Panc1 (cell line): ENCODE results near the gene GCK. TPM values are rescaled to one million over a fixed set of nuclear protein-coding genes. Genes with fewer than 3 reads are reported as not detected.

Experiments
- ATAC-seq: fragments of 200-7000 bp; cut with Tn5 transposase; 2 replicates; pipeline ENCODE4 v1.9.1; 2020; ENCODE audit warnings: mild to moderate bottlenecking, moderate library complexity
- BruUV-seq: library from RNA; stranded (reverse); fragments of 400-500 nt; replicated peaks from 2 replicates; lab custom pipeline; 2021; lab: Mats Ljungman, UMichigan
- CTCF ChIA-PET: fragments of 300-600 bp; sonication (Branson Sonifier 250); formaldehyde crosslinking; loops from one replicate; lab custom pipeline; 2022; ENCODE audit warnings: antibody characterized with exemption; lab: Charles Lee
- POLR2A ChIA-PET: fragments of 300-600 bp; sonication (Branson Sonifier 250); formaldehyde crosslinking; loops from one replicate; lab custom pipeline; 2022; ENCODE audit warnings: antibody characterized with exemption; lab: Charles Lee
- DNase-seq: peaks from one replicate; pipeline ENCODE4 v3.0.0-alpha.2; 2010; ENCODE audit warnings: low read depth, low spot score
- H3K27ac ChIP-seq: 2 replicates; pipeline ENCODE4 v1.5.1; 2011; ENCODE audit warnings: mild to moderate bottlenecking, low read length, inconsistent platforms
- H3K27me3 ChIP-seq: fragments of 200-500 bp; sonication (Bioruptor generic); 2 replicates; pipeline ENCODE4 v1.6.0; 2014; ENCODE audit warnings: low read length, inconsistent platforms; ENCODE audit not compliant: control insufficient read depth, insufficient read depth
- H3K36me3 ChIP-seq: fragments of 200-500 bp; sonication (Bioruptor generic); 2 replicates; pipeline ENCODE4 v1.5.1; 2014; ENCODE audit warnings: inconsistent platforms, mild to moderate bottlenecking, low read length, moderate library complexity; ENCODE audit not compliant: control insufficient read depth, insufficient read depth
- H3K4me1 ChIP-seq: 2 replicates; pipeline ENCODE4 v1.5.1; 2011; ENCODE audit warnings: inconsistent platforms, mild to moderate bottlenecking, low read length, moderate library complexity; ENCODE audit not compliant: control insufficient read depth, insufficient read depth
- H3K4me3 ChIP-seq, 2 experiments: 2 replicates each; pipeline ENCODE4 v1.5.1; 2011 to 2012; ENCODE audit warnings: low read depth in 2 of 2, low read length in 2 of 2, mild to moderate bottlenecking in 2 of 2, inconsistent platforms in 1 of 2, moderate library complexity in 1 of 2
- H3K9me3 ChIP-seq: fragments of 200-500 bp; sonication (Bioruptor generic); 2 replicates; pipeline ENCODE4 v1.5.1; 2014; ENCODE audit warnings: low read depth, mild to moderate bottlenecking, inconsistent platforms, low read length, moderate library complexity; ENCODE audit not compliant: control insufficient read depth, insufficient read depth
- CTCF ChIP-seq: fragments of 450-650 bp; IDR thresholded peaks from 2 replicates; pipeline ENCODE4 v1.5.1; 2017; ENCODE audit warnings: mild to moderate bottlenecking
- POLR2AphosphoS5 ChIP-seq: IDR thresholded peaks from 2 replicates; pipeline ENCODE4 v1.6.1; 2012; ENCODE audit warnings: mild to moderate bottlenecking, low read depth, low read length, moderate library complexity
- REST ChIP-seq, 2 experiments: IDR thresholded peaks; 2 replicates each; pipeline ENCODE4 v1.6.1; 2011 to 2012; ENCODE audit warnings: low read depth in 2 of 2, control low read depth in 1 of 2, low read length in 1 of 2, mild to moderate bottlenecking in 1 of 2, moderate library complexity in 1 of 2; ENCODE audit not compliant: insufficient read depth in 1 of 2
- SIN3A ChIP-seq: IDR thresholded peaks from 2 replicates; pipeline ENCODE4 v1.6.1; 2012; ENCODE audit warnings: low read depth, mild to moderate bottlenecking, low read length, moderate library complexity, borderline replicate concordance; ENCODE audit not compliant: insufficient read depth
- TCF7L2 ChIP-seq: IDR thresholded peaks from 2 replicates; pipeline ENCODE4 v1.6.1; 2011; ENCODE audit warnings: mild to moderate bottlenecking, low read depth, low read length, inconsistent platforms
- in situ Hi-C: cut with HindIII; loops from 2 replicates; pipeline ENCODE4 v1.10.0; 2016; ENCODE audit warnings: low sequenced_read_pairs, low pct_unique_long_range_greater_than_20kb
- intact Hi-C: fragments of 100-400 bp; cut with micrococcal nuclease; formaldehyde crosslinking; loops from one replicate; pipeline ENCODE4 v1.10.0; 2022; ENCODE audit not compliant: unreplicated experiment
- total RNA-seq: library from RNA; stranded (reverse); gene quantifications from one replicate; pipeline ENCODE4 v1.2.1, GENCODE V29; 2021; ENCODE audit not compliant: unreplicated experiment

GCK gene
- total RNA-seq, 1 experiment from 2014 or later = 0.36 TPM

GRCh38 chr7:44213877-44214388 lies 24.7 kb upstream of the GCK start:
- H3K27ac ChIP-seq = no peak overlapping the region
- no peaks in the 10 kb centered on the region for H3K9me3 ChIP-seq
- in situ Hi-C loops (loop anchor here (25.0 kb wide), 1 partner anchor 123 kb away; the partner anchor contains the start of gene CAMK2B), intact Hi-C loops (no loop called here)
- no peaks in the 10 kb centered on the region for H3K27me3 ChIP-seq
- peaks cover 20% of the 10 kb centered on the region for H3K36me3 ChIP-seq
- no peak overlapping the region for H3K4me3 ChIP-seq
- TF ChIP-seq CTCF (no peak), TCF7L2 (no peak), REST (IDR thresholded peaks at IDR 0.05; ENCODE audit: insufficient read depth in 1 of 2, low read depth in 2 of 2, low read length in 1 of 2) (no peak), POLR2AphosphoS5 (no peak), SIN3A (no peak)
- ChIA-PET POLR2A (no interaction called here), CTCF (interaction anchor here (0.5 kb wide), 1 partner anchor 79 kb away, joined by 3 read pairs; no protein-coding TSS in a partner anchor)
- ATAC-seq (no peak), DNase-seq (no peak)
- BruUV-seq = no TSS peak
- 0 out of 2 replicates have a peak, but pooled peaks cover 2% of the 10 kb centered on the region for H3K4me1 ChIP-seq

GRCh38 chr7:44213206-44213876 lies 24.1 kb upstream of the GCK start:
- DNase-seq = no peak
- CTCF ChIA-PET = interaction anchor here (0.5 kb wide), 1 partner anchor 78 kb away, joined by 3 read pairs; no protein-coding TSS in a partner anchor
- no peaks in the 10 kb centered on the region for H3K27me3 ChIP-seq
- H3K27ac ChIP-seq = no peak overlapping the region
- intact Hi-C loops (no loop called here), in situ Hi-C loops (loop anchor here (25.0 kb wide), 1 partner anchor 124 kb away; the partner anchor contains the start of gene CAMK2B)
- BruUV-seq = TSS peak; percentile 50
- no peaks in the 10 kb centered on the region for H3K9me3 ChIP-seq
- POLR2A ChIA-PET = no interaction called here
- H3K4me1 ChIP-seq = 0 out of 2 replicates have a peak, but pooled peaks cover 2% of the 10 kb centered on the region
- peaks cover 26% of the 10 kb centered on the region for H3K36me3 ChIP-seq
- H3K4me3 ChIP-seq = no peak overlapping the region
- ATAC-seq = no peak
- TF ChIP-seq CTCF (no peak), TCF7L2 (no peak), POLR2AphosphoS5 (no peak), REST (IDR thresholded peaks at IDR 0.05; ENCODE audit: insufficient read depth in 1 of 2, low read depth in 2 of 2, low read length in 1 of 2) (no peak), SIN3A (no peak)
